GM23338 (cell line): ENCODE measurements around the gene ATP2A3.

ENCODE experiments used
- CTCF ChIP-seq, 2 experiments: fragments of 200-600 bp in 1 of 2; sonication (generic) in 1 of 2; conservative IDR thresholded peaks; 2 replicates each; pipeline versions ENCODE4 v1.5.1 to v1.6.1; 2016 to 2017; ENCODE audit warnings: antibody characterized with exemption in 2 of 2, low read depth in 2 of 2, mild to moderate bottlenecking in 2 of 2, moderate library complexity in 1 of 2
- EZH2 ChIP-seq: fragments of 200-600 bp; sonication (generic); IDR thresholded peaks from one replicate; pipeline ENCODE4 v1.8.0; 2017; ENCODE audit warnings: antibody characterized with exemption, mild to moderate bottlenecking, low read depth; ENCODE audit not compliant: unreplicated experiment
- REST ChIP-seq: IDR thresholded peaks from one replicate; pipeline ENCODE4 v1.6.1; 2018; ENCODE audit warnings: antibody characterized with exemption; ENCODE audit not compliant: unreplicated experiment
- ZNF114 ChIP-seq: fragments of 250-450 bp; sonication (Bioruptor Pico); IDR thresholded peaks from 2 replicates; pipeline ENCODE4 v1.5.0; 2020; ENCODE audit warnings: mild to moderate bottlenecking, moderate library complexity

DNA sequence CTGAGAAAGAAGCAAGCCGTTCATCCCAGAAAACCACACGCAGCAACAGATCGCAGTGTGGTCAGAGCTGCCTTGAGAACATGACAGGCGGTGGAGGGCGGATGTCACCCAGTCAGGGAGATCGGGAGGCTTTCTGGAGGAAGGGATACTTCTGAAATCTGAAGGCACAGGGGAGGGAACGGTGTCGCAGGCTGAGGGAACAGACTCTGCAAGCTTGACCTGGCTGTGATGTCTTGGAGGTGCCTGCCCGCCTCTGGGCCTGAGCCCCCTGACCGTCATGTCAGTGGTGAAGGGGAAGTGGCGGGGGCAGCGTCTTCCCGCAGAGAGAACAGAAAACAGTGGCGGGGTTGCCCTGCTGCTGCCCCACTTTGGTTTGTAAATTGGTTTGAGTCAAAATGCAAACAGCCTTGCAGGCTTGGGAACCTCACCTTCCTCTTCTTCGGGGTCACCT lies 8.1 kb upstream of the ATP2A3 start:
- TF ChIP-seq CTCF (conservative IDR thresholded peaks at IDR 0.05; ENCODE audit: low read depth in 2 of 2) (no peak), ZNF114 (CRISPR knock-in tag) (no peak), REST (no peak), EZH2 (no peak)
